Medulla oblongata (tissue), 1 donor: ENCODE measurements around the gene MB.
A peak's percentile ranks its signal among the peaks of the same experiment; 100 is the strongest.

Experiments used
- DNase-seq: peaks from one replicate; pipeline ENCODE4 v3.0.0-alpha.2; 2015; ENCODE audit errors: extremely low spot score

The MB gene

GRCh38 chr22:35615156-35615555, 2.0 kb downstream of the MB start:
- DNase-seq = no peak

DNA sequence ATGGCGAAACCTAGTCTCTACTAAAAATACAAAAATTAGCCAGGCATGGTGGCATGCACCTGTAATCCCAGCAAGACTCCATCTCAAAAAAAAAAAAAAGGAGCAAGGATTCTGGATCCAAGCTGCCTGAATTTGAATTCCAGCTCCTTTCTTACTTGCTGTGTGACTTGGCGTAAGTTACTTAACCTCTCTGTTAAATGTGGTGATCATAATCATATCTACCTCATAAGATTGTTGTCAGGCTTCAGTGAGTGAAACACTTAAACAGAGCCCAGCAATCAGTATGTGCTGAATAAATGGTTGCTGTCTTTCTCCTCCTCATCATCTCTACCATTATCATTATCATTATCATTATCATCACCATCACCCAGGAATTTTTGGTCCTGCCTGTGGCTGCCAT, 2.7 kb downstream of the MB start:
- DNase-seq = no peak

- no peak for DNase-seq
Measured at GRCh38 chr22:35612903-35613302, 4.2 kb downstream of the MB start.

GRCh38 chr22:35611891-35612576, 5.1 kb downstream of the MB start:
- peak; percentile 38 for DNase-seq

GRCh38 chr22:35611200-35611890, 5.8 kb downstream of the MB start:
- DNase-seq = no peak

DNA sequence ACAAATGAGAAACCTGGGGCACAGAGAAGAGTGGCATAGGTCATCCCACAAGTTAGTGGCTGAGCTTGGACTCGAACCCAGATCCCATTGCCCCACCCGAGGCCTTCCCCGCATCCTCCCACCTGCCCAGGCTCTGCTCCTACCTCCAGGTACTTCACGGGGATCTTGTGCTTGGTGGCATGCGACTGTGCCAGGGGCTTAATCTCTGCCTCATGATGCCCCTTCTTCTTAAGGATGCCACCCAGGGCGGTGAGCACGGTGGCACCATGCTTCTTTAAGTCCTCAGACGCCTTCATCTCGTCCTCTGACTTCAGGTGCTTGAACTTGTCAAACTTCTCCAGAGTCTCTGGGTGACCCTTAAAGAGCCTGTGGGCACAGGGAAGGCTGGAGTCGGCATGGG, 6.4 kb downstream of the MB start:
- no peak for DNase-seq

DNA sequence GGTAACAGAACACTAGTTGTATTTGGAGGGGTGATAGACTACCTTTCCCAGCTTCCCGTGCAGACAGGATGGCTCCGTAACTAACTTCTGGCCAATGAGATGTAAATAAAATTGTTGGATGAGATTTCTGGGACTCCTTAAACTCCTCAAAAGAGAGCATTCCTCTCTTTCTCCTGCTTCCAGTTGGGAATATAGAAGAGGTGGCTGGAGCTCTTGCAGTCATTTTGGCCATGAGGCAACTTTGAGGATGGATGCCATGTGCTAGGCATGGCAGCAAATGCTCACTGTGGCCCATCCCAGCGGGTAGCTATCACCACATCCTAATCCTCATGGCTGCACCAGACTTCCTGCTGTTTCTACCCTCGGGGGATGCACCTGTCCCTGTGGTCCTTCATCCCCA, 7.4 kb downstream of the MB start:
- no peak for DNase-seq

DNA sequence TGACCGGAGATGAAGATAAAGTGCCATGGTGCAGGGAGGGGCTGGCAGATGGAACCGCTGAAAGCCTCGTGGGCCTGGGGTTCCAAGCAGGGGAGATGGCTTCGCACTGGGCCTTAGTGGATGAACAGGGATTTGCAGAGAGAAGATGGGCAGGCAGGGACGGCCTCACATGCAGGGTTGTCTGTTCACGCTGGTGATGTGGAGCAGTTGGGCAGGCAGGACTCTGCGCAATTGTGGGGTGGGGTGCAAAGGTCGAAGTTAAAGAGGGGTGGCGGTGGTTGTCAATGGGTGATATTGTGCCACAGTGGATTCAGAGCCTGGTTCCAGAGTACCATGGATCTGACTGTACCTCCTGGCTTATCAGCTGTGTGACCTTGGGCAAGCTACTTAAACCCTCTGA, 7.9 kb downstream of the MB start:
- DNase-seq = no peak

DNA sequence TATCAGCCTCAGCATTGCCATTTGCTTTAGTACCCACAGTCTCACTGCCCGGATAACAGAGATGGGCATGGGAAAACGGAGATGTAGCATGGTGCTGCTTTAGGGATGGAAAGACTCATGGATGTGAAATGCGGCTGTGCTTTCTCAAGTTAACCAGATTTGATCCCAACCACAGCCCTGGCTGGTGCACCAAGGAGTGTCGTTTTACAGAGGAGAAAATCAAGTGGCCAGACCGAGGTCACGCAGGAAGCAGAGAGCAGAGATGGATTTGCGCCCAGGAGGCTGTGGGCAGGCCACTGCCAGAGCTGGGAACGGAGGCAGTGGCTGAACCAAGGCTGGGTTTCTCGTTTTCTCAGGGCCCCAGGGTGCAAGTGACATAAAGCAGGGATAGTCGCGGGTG, 9.0 kb downstream of the MB start:
- no peak for DNase-seq

DNA sequence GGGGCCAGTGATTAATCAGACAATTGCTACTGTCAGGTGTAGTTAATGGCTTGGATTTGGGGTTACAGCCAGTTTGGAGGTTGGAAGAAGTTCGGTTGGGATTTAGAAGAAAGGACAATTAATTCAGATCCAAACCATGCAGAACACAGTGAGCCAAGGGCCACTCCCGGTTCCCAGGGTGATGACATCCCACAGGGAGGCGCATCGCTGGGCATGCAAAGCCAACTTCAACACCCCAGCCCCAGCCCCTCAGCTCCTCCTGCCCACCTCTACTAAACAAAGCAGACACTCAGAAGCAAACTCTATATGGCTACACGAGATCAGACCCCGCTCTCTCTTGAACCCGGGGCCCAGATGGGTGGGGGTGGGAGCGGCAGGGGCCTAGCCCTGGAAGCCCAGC, 10.2 kb downstream of the MB start:
- DNase-seq = no peak

- no peak for DNase-seq
Measured at GRCh38 chr22:35605851-35606481, 11.2 kb downstream of the MB start.

- DNase-seq = no peak
Measured at GRCh38 chr22:35605369-35605680, 11.8 kb downstream of the MB start.

DNA sequence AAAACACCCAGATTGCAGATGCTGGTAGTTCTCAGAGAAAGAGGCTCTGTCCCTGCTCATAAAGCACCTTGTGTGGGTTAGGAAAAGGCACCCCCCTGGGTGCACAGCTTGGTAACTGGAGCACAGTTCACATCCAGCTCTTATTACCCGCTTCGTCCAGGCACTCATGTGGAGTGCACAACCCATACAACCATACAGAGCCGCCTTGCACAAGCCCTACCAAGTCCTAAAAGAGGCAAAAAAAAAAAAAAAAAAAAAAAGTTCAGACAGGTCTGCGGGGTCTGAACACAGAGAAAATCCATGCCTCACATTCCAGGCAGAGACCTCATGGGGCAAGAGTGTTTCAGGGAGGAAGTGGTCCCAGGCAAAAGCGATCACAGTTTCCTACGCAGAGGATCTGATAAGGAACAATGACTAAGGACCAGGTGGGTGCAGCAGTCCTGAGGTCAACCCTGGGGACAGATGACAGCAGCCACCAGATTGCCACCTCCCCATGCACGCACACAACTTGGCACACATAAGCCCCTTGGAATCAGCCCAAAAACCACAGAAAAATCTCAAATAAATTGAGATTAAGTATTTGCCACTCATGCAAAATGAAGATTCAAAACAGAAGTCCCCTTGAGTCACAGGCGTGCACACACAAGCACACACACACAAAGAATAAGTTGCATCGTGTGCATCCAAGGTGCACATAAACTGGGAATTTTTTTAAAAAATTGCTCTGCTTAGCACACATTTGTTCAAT, 12.3 kb downstream of the MB start:
- no peak for DNase-seq

DNA sequence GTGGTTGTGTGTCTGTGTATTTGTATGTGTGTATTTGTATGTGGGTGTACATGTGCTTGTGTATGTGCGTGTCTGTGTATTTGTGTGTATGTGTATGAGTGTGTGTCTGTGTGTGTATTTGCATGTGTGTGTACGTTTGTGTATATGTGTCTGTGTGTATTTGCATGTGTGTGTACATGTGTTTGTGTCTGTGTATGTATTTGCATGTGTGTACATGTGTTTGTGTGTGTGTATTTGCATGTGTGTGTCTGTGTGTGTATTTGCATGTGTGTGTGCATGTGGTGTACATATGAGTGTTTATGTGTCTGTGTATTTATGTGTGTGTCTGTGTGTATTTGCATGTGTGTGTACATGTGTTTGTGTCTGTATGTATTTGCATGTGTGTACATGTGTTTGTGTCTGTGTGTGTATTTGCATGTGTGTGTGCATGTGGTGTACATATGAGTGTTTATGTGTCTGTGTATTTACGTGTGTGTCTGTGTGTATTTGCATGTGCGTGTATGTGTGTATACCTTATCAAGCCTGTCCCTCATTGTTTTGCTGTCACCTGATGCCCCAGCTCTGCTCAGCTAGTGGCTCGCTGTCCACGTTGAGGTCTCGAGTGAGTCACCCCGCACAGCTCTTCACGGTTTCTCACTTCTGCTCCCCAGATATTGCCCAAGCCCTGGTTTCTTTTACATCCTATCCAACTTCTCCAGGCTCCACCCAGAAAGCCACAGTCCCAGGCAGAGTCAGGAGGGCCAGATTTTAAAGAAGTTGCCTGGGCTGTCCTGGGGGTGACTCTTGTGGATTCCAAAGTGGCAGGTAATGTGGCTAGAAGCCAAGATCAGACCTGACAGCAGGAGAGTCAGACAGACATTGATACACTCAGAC, 15.2 kb downstream of the MB start:
- peak; percentile 39 for DNase-seq

DNA sequence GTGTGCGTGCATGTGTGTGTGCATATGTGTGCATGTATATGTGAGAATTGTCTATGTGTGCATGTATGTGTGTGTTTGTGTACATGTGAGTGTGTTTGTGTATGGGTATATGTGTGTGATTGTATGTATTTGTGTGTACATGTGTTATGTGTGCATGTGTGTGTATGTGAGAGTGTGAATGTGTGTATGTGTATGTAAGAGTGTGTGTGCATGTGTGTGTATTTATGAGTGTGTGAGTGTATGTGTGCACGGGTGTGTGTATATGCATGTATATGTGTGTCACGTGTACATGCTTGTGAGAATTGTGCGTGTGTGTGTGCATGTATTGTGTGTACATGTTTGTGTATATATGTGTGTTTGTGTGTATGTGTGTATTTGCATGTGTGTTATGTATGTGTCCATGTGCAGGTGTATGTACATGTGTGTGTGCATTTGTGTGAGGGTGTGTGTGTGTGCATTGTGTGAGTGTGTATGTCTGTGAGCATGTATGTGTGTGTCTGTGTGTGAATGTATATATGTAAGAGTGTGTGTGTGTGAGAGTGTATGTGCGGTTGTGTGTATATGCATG, 16.0 kb downstream of the MB start:
- DNase-seq = no peak

GRCh38 chr22:35600476-35600875, 16.7 kb downstream of the MB start:
- DNase-seq = no peak

DNA sequence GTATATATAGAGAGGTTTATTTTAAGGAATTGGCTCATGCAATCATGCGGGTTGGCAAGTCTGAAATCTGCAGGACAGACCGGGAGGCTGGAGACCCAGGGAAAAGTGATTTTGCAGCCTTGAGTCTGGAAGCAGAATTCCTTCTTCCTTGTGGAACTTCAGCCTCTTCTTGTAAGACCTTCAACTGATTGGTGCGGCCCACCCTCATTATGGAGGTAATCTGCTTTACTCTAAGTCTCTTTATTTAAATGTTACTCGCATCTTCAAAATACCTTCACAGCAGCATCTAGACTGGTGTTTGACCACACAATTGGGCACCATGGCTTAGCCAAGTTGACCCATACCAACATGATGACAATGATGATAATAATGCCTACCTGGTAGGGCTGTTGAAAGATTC, 17.8 kb downstream of the MB start:
- no peak for DNase-seq

- no peak for DNase-seq
Measured at GRCh38 chr22:35598396-35598710, 18.8 kb downstream of the MB start.

DNA sequence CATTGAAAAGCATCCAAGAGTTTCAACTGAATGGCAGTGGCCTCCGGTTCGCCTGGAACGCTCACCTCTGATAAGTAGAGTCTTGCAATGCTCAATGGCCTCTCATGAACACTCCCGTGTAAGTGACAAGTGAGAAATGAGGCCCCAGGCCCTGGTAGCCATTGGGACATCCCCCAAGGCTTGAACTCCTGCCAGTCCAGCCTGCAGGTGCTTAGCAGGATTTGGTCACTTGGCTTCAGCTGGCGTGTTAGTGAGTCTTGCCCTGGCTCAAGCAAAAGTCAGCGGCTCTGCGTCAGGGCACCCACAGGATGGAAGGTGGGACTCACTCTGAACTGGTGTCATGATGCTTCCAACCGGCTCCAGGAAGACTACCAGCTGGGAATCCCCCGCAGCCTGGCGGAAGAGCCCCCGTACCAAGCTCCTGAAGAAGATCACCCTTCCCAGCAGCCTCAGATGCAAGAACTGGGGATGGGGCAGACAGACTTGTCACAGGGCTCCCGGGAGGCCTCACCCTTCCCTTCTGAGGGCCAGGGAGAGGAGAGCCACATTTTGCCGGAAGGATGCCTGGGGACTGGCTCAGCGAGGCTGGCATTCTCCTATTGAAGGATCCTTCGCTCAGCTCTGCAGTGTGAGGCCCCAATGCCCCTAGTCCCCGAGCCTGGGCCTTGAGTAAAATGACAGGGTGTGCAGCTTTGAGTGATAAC, 19.3 kb downstream of the MB start:
- no peak for DNase-seq

- peak; percentile 16 for DNase-seq
Measured at GRCh38 chr22:35596821-35597220, 20.3 kb downstream of the MB start.

GRCh38 chr22:35594686-35595085, 22.4 kb downstream of the MB start:
- DNase-seq = no peak
